Calu3 (cell line): ENCODE data around the gene RABGAP1L. TPM values are rescaled to one million over a fixed set of nuclear protein-coding genes. Genes with fewer than 3 reads are reported as not detected.

ENCODE experiments used
- BruUV-seq: library from RNA; stranded (reverse); fragments of 400-500 nt; replicated peaks from 2 replicates; lab custom pipeline; 2021; lab: Mats Ljungman, UMichigan
- CTCF ChIA-PET: fragments of 300-600 bp; sonication (Branson Sonifier 250); formaldehyde crosslinking; loops from one replicate; lab custom pipeline; 2022; ENCODE audit warnings: antibody characterized with exemption; lab: Charles Lee
- DNase-seq: peaks from one replicate; pipeline ENCODE4 v3.0.0; 2022
- H3K27ac Mint-ChIP-seq: one replicate; pipeline ENCODE4 v1.8.0; 2022; ENCODE audit warnings: mixed read lengths; ENCODE audit not compliant: unreplicated experiment
- H3K27me3 Mint-ChIP-seq: one replicate; pipeline ENCODE4 v1.8.0; 2022; ENCODE audit warnings: mixed read lengths; ENCODE audit not compliant: unreplicated experiment
- H3K36me3 Mint-ChIP-seq: one replicate; pipeline ENCODE4 v1.8.0; 2022; ENCODE audit warnings: mild to moderate bottlenecking, moderate library complexity, mixed read lengths; ENCODE audit not compliant: insufficient read depth, unreplicated experiment
- H3K4me1 Mint-ChIP-seq: one replicate; pipeline ENCODE4 v1.8.0; 2022; ENCODE audit warnings: mild to moderate bottlenecking, low read depth, mixed read lengths; ENCODE audit not compliant: unreplicated experiment
- H3K4me3 Mint-ChIP-seq: one replicate; pipeline ENCODE4 v1.8.0; 2022; ENCODE audit warnings: mild to moderate bottlenecking, low read depth, moderate library complexity, mixed read lengths; ENCODE audit not compliant: unreplicated experiment
- H3K9me3 Mint-ChIP-seq: one replicate; pipeline ENCODE4 v1.8.0; 2022; ENCODE audit warnings: low read depth, mixed read lengths; ENCODE audit not compliant: unreplicated experiment
- CTCF ChIP-seq: fragments of 200-600 bp; IDR thresholded peaks from one replicate; pipeline ENCODE4 v1.8.0; 2022; ENCODE audit warnings: antibody characterized with exemption; ENCODE audit not compliant: unreplicated experiment
- intact Hi-C: fragments of 100-400 bp; cut with micrococcal nuclease; formaldehyde crosslinking; loops from one replicate; pipeline ENCODE4 v1.10.0; 2022; ENCODE audit not compliant: unreplicated experiment
- total RNA-seq: library from RNA; stranded (reverse); gene quantifications from 2 replicates; pipeline ENCODE4 v1.2.3, GENCODE V29; 2022

RABGAP1L gene
- total RNA-seq, 1 experiment from 2014 or later = 135 TPM

GRCh38 chr1:174623324-174624035 lies 464.2 kb downstream of the RABGAP1L start:
- DNase-seq = no peak
- BruUV-seq = no TSS peak
- Mint-ChIP-seq H3K4me3 (no peak overlapping the region), H3K36me3 (no peaks in the 10 kb centered on the region), H3K27me3 (no peaks in the 10 kb centered on the region), H3K4me1 (peaks cover 10% of the 10 kb centered on the region), H3K27ac (no peak overlapping the region), H3K9me3 (peaks cover 8% of the 10 kb centered on the region)
- intact Hi-C loops = no loop called here
- CTCF ChIA-PET = no interaction called here
- TF ChIP-seq CTCF = no peak

GRCh38 chr1:174626031-174627025 lies 467.0 kb downstream of the RABGAP1L start:
- Mint-ChIP-seq H3K36me3 (no peaks in the 10 kb centered on the region), H3K27ac (no peak overlapping the region), H3K4me1 (peaks cover 10% of the 10 kb centered on the region), H3K9me3 (no peaks in the 10 kb centered on the region), H3K4me3 (no peak overlapping the region), H3K27me3 (no peaks in the 10 kb centered on the region)
- DNase-seq = no peak
- CTCF ChIA-PET = no interaction called here
- no TSS peak for BruUV-seq
- intact Hi-C loops = no loop called here
- TF ChIP-seq CTCF = no peak

GRCh38 chr1:174637487-174637886 lies 478.2 kb downstream of the RABGAP1L start:
- CTCF ChIA-PET = no interaction called here
- DNase-seq = no peak
- Mint-ChIP-seq H3K4me3 (no peak overlapping the region), H3K9me3 (no peaks in the 10 kb centered on the region), H3K36me3 (no peaks in the 10 kb centered on the region), H3K27me3 (no peaks in the 10 kb centered on the region), H3K27ac (no peak overlapping the region), H3K4me1 (no peaks in the 10 kb centered on the region)
- BruUV-seq = no TSS peak
- intact Hi-C loops = no loop called here
- TF ChIP-seq CTCF = no peak

GRCh38 chr1:174639461-174639860 lies 480.1 kb downstream of the RABGAP1L start:
- no peak for TF ChIP-seq CTCF
- H3K27me3 Mint-ChIP-seq = no peaks in the 10 kb centered on the region
- no peaks in the 10 kb centered on the region for H3K9me3 Mint-ChIP-seq
- no peaks in the 10 kb centered on the region for H3K4me1 Mint-ChIP-seq
- CTCF ChIA-PET = no interaction called here
- intact Hi-C loops = no loop called here
- no peak for DNase-seq
- BruUV-seq = no TSS peak
- H3K36me3 Mint-ChIP-seq = no peaks in the 10 kb centered on the region
- no peak overlapping the region for H3K27ac Mint-ChIP-seq
- no peak overlapping the region for H3K4me3 Mint-ChIP-seq
